Fibroblast of villous mesenchyme (primary cell): ENCODE results near the gene SLC1A1. TPM values are rescaled to one million over a fixed set of nuclear protein-coding genes. Genes with fewer than 3 reads are reported as not detected.

ENCODE experiments used
- DNase-seq: peaks from one replicate; pipeline ENCODE4 v3.0.0-alpha.2; 2010; ENCODE audit warnings: low read depth
- H3K4me3 ChIP-seq: 2 replicates; pipeline ENCODE4 v1.5.1; 2011; ENCODE audit warnings: low read depth, mild to moderate bottlenecking, low read length
- total RNA-seq: library from RNA; depleted of rRNA; stranded (reverse); fragments of >200 nt; gene quantifications from 2 replicates; pipeline ENCODE4 v1.2.3, GENCODE V29; 2012
- TF ChIP-seq, protein P1 (sequence below): IDR thresholded peaks from 2 replicates; pipeline ENCODE4 v1.5.1; 2012; ENCODE audit warnings: low read depth, mild to moderate bottlenecking, low read length; ENCODE audit not compliant: insufficient read depth

Gene SLC1A1
- total RNA-seq, 1 donor = 34.1 TPM

DNA sequence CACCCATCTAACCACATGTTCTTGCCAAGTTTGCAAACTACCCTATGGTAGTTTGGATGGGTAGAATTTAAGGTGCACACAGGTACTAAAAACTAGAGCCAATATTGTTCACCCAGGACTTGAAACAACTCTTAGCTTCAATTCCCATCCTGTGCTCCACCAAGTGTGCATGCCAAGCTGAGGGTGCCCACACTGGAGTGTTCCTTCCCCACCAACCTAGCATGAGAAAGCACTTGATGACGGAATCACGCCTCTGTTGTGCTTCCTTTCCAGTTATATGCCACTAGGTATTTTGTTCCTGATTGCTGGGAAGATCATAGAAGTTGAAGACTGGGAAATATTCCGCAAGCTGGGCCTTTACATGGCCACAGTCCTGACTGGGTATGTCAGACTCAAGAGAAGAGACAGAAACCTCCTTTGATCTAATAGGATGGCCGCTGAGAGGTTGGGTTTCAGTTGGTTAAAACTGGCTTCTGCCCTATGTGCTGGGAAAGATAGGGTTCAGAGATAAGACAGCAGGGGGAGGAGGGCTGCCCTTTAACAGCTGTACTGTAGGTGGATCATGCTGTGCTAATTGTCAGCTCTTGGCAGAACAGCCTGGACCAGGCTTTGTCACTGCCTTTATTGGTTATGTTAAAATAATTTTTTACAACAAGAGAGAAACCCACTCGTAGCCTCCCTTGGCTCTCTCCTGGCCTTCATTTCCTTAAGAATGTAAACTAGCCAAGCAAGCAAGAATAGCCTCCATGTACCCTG lies 83.5 kb downstream of the SLC1A1 start:
- no peak for DNase-seq
- H3K4me3 ChIP-seq = no peak overlapping the region
- TF ChIP-seq, protein P1, sequence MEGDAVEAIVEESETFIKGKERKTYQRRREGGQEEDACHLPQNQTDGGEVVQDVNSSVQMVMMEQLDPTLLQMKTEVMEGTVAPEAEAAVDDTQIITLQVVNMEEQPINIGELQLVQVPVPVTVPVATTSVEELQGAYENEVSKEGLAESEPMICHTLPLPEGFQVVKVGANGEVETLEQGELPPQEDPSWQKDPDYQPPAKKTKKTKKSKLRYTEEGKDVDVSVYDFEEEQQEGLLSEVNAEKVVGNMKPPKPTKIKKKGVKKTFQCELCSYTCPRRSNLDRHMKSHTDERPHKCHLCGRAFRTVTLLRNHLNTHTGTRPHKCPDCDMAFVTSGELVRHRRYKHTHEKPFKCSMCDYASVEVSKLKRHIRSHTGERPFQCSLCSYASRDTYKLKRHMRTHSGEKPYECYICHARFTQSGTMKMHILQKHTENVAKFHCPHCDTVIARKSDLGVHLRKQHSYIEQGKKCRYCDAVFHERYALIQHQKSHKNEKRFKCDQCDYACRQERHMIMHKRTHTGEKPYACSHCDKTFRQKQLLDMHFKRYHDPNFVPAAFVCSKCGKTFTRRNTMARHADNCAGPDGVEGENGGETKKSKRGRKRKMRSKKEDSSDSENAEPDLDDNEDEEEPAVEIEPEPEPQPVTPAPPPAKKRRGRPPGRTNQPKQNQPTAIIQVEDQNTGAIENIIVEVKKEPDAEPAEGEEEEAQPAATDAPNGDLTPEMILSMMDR = no peak

DNA sequence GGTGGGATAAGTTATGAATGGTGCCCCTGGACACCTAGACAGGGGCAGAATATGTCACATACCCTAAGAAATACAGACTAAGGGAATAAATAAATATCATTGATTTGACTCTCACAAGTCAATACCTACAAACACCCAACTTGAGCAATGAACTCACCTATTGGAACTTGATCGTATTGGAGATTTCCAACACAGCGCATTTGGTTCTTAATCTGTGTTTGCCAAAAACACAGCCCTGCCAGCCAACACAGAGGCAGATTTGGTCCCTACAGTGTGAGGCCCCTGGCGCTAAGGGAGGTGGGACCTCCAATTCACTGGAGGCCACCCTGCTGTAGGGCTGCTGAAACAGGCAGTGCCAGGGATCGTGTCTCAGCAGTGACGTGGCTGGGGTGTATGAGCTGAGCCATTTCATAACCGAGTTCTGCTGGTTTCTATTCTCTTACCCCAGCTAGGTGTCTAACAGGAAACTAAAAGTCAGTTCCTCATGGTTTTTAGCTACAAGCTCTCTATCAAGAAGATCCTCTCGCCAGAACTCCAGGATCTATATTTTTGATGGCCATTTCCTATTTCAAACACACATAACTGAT lies 84.5 kb downstream of the SLC1A1 start:
- TF ChIP-seq, protein P1 = no peak
- no peak for DNase-seq
- H3K4me3 ChIP-seq = no peak overlapping the region

DNA sequence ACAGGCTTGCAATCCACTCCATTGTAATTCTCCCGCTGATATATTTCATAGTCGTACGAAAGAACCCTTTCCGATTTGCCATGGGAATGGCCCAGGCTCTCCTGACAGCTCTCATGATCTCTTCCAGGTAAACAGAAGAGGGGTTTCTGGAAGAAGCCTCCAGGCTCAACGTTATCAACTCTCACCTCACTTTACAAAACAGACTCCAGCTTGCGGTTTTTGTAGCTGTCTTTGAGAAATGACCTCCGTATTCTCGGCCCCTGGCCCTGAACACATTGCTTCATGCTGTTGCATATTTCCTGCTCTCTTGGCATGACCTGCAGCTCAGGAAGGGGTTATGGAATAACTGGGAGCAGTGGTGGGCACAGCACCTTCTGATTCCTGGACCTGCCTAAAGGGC lies 85.7 kb downstream of the SLC1A1 start:
- TF ChIP-seq, protein P1 = no peak
- no peak for DNase-seq
- H3K4me3 ChIP-seq = no peak overlapping the region

DNA sequence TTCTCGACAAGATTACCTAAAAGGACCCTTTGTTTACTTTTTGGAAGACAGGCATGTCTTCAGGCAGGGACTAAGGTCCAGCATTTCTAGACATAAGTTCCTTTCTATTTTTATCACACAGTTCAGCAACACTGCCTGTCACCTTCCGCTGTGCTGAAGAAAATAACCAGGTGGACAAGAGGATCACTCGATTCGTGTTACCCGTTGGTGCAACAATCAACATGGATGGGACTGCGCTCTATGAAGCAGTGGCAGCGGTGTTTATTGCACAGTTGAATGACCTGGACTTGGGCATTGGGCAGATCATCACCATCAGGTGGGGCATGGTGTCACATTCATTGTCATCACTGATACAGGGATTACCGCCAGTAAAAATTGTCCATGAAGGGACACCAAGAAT lies 86.2 kb downstream of the SLC1A1 start:
- no peak for DNase-seq
- no peak overlapping the region for H3K4me3 ChIP-seq
- TF ChIP-seq, protein P1 = no peak

DNA sequence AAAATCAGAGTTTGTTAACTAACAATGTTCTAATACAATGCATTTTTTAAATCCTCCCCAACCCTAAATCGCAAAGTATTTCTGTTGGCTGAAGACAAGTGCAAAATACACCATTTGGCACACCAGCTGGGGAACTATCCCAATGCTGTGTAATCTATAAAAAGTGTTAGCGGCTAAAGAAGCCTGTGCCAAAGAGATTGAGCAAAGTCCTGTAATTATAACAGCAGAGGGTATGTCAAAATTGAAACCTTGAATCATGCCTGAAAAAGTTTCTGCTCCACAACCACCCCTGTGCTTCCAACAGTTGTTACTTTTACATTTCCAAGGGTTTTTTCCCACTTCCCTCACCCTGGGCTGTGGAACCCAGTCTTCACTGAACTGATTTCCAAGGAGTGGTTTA lies 88.7 kb downstream of the SLC1A1 start:
- no peak for DNase-seq
- H3K4me3 ChIP-seq = no peak overlapping the region
- TF ChIP-seq, protein P1 = no peak

DNA sequence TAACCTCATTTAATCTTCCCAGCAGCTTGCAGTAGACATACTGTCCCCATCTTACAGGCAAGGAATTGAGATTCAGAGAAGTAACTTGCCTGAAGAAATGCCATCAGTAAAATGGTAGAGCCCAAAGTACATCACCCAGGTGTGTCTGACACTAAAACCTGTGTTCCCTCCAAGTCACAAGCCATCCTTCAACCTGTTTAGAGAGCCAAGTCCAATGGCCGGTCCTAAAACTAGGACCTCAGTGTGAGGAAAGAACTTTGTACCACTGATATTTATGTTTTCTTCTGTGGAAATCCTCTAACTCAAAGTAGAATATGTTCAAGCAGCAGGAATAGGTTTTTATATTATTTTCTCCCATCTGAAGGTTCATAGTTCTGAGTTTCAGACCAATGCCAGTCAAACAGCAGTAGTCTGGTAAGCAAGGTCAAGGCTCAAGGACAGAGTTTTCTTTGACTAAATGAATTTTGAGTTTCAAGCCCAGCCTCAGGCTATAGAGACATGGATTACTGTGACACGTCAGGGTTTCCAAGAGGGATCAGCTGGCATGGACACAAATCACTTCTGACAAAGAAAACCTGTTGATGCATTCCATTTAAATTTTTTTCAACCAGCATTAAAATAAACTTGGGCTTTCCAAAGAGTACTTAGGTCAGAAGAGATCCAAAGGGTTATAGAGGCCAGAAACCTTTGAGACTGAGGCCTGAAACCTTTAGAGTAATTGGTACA lies 90.9 kb downstream of the SLC1A1 start:
- TF ChIP-seq, protein P1 = no peak
- DNase-seq = no peak
- H3K4me3 ChIP-seq = no peak overlapping the region
